Measurements from ENCODE around the gene ANKRD30BL.
"Not testable (repeated sequence)": the region's sequence is repeated elsewhere in the genome, so short reads cannot be mapped to it uniquely, and the experiment has no call there.

The ANKRD30BL gene, protein sequence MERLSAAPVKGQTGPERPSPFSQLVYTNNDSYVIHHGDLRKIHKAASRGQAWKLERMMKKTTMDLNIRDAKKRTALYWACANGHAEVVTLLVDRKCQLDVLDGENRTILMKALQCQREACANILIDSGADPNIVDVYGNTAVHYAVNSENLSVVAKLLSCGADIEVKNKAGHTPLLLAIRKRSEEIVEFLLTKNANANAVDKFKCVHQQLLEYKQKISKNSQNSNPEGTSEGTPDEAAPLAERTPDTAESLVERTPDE

DNA sequence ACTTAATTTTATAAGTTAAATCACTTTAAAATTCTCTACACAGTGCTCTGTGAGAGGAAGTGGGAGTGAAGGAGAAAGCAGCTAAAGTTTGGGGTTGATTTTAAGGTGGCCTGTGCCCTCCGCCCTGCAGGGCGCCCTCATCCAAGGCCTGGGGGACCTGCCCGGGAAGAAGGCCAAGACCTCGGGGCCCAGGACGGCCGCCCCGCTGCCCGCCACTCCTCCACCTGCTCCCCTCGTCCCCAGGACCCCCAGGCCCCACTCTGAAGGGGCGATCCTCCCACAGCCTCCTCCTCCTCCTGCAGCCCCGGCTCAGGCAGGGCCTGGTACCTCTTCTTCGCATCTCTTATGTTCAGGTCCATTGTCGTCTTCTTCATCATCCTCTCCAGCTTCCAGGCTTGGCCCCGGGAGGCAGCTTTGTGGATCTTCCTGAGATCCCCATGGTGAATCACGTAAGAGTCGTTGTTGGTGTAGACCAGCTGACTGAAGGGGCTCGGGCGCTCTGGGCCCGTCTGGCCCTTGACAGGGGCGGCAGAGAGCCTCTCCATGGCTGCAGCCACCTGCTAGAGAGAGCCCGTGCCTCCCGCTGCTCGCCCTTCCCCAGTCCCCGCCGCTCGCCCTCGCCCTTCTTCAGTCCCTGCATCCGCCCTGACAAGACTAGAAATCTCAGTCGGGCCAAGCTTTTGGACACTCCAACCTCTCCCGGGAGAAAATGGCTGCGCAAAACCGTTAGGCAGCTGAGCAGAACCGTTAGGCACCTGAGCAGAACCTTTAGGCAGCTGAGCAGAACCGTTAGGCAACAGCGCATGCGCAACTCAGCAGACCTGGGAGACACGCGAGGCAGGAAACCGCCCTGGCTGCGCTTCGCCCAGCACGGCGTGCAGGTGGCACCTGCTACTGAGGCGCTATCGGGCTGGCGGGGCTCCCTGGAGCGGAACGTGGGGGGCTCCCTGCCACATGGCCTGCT is at the start of gene ANKRD30BL:
TSS of gene ANKRD30BL (minus strand) at position 792 of the 964 bp plus-strand sequence. CDS start at position 545, 247 bp downstream.
- not testable (repeated sequence) for DNase-seq

DNA sequence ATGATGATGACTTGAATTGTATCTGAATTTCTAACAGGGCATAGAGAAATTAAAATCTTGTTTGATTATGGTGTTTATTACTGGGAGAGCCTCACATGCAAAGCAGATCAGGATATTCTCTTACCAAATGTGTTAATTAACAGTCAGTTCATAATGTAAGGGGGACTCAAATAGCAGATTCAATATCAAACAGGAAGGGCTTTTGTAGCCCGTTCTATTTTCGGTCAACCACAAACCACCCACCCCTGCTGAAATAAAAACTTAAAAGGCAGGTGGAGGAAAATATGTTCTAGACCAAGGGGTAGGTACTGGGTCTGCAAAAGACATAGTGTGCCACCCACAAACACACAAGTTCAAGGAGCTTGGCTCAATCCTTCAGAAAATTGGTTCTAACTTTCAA is 41.1 kb upstream of the ANKRD30BL start:
- not testable (repeated sequence) for DNase-seq

DNA sequence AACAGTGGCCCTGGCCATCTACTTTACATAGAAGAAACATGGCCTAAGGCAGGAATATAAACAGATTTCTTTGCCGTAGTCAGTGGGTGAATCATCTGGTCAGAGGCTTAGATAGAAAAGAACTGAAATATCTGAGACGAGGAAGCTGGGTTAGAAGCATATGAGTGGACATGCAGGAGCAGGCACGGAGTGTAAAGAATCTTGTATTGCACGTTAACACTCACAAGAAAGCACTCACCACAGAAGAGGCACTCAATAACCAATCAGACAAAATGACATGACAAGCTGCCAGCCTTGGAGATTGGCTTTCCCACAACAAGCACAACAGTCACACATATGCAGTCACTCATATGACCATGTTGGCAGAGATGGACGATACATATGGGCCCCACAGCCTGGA is 31.1 kb upstream of the ANKRD30BL start:
- DNase-seq: not testable (repeated sequence)

DNA sequence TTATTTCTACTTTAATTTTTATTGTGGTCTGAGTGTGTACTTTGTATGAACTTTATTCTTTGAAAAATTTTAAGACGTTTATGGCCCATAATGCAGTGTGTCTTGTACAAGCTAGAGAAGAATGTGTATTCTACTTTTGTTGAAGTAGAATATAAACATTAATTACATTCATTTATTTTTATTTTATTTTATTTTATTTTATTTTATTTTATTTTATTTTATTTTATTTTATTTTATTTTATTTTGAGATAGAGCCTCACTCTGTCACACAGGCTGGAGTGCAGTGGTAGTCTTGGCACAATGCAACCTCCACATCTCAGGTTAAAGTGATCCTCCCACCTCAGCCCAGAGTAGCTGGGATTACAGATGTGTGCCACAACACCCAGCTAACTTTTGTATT is 5.3 kb upstream of the ANKRD30BL start:
- not testable (repeated sequence) for DNase-seq

DNA sequence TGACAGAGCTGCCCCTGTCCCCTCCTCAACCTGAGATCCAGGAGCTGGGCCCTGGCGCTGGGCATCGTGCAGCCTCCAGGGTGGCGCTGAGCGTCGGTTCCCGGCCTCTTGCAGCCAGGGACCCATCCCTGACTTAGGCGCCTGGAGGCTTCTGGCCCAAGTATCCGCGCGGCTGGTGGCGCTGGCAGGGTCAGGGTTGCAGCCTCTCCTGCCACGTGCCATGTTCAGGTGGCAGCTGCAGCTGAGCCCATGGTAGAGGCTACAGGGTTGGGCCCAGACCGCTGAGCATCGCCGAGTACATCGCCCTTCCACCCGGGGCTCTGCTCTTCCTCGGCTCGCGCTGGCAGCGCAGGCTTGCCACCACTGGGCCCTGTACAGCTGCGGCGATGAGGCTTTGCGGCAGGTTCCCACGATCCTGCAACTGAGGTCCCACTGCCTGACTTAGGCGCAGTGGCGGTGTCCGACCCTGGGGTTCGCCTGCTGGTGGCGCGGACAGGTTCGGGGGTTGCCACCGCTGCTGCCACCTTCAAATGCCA is 441 bp upstream of the ANKRD30BL start:
- DNase-seq: not testable (repeated sequence)

DNA sequence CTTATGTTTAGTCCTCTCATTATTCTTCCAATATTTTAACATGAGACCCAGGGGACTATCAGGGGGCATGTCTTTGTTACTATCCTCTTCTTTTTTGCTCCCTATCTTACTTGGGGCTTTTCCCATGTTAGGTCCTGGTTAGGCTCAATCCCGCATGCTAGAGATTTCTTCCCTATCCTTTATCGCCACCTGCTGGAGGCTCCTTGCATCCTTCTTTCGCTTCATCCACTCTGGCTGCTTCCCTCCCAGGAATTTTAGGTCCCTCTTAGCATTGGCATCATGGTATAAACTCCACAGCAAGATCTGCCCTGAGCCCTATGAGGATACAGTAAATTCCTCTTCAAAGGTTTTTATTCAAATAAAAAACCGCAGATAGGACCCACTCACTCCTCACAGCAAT is 15.0 kb downstream of the ANKRD30BL start:
- peak; percentile 66 for DNase-seq

Measured in stimulated activated CD8-positive, alpha-beta memory T cell treated with anti-CD3 and anti-CD28 coated beads, Interleukin-4, amount 100 ng/mL, for 48 hours (primary cell).